ENCODE results near the gene GALNT2.

The GALNT2 gene

GRCh38 chr1:230070321-230071208 lies 3.5 kb downstream of the GALNT2 start:
- in situ Hi-C loops (cut with HindIII; ENCODE audit: low sequenced_read_pairs) = no loop called here

GRCh38 chr1:230071316-230071715 lies 4.3 kb downstream of the GALNT2 start:
- in situ Hi-C loops (cut with HindIII; ENCODE audit: low sequenced_read_pairs) = no loop called here

- in situ Hi-C loops (cut with HindIII; ENCODE audit: low sequenced_read_pairs) = no loop called here
These were observed 5.3 kb downstream of the GALNT2 start for GRCh38 chr1:230072296-230072695.

GRCh38 chr1:230072866-230073265 lies 5.8 kb downstream of the GALNT2 start:
- in situ Hi-C loops (cut with HindIII; ENCODE audit: low sequenced_read_pairs) = no loop called here

GRCh38 chr1:230073371-230074035 lies 6.5 kb downstream of the GALNT2 start:
- in situ Hi-C loops (cut with HindIII; ENCODE audit: low sequenced_read_pairs) = no loop called here

GRCh38 chr1:230074270-230074669 lies 7.2 kb downstream of the GALNT2 start:
- in situ Hi-C loops (cut with HindIII; ENCODE audit: low sequenced_read_pairs) = no loop called here

- in situ Hi-C loops (cut with HindIII; ENCODE audit: low sequenced_read_pairs) = no loop called here
These were observed 7.7 kb downstream of the GALNT2 start for GRCh38 chr1:230074762-230075161.

GRCh38 chr1:230076121-230076520 lies 9.1 kb downstream of the GALNT2 start:
- in situ Hi-C loops (cut with HindIII; ENCODE audit: low sequenced_read_pairs) = no loop called here

GRCh38 chr1:230077011-230077410 lies 10.0 kb downstream of the GALNT2 start:
- in situ Hi-C loops (cut with HindIII; ENCODE audit: low sequenced_read_pairs) = no loop called here

GRCh38 chr1:230077436-230078213 lies 10.6 kb downstream of the GALNT2 start:
- in situ Hi-C loops (cut with HindIII; ENCODE audit: low sequenced_read_pairs) = no loop called here

- in situ Hi-C loops (cut with HindIII; ENCODE audit: low sequenced_read_pairs) = no loop called here
These were observed 12.4 kb downstream of the GALNT2 start for GRCh38 chr1:230079199-230080024.

- in situ Hi-C loops (cut with HindIII; ENCODE audit: low sequenced_read_pairs) = no loop called here
These were observed 13.8 kb downstream of the GALNT2 start for GRCh38 chr1:230080822-230081221.

- in situ Hi-C loops (cut with HindIII; ENCODE audit: low sequenced_read_pairs) = no loop called here
These were observed 14.7 kb downstream of the GALNT2 start for GRCh38 chr1:230081751-230082150.

- in situ Hi-C loops (cut with HindIII; ENCODE audit: low sequenced_read_pairs) = no loop called here
These were observed 15.2 kb downstream of the GALNT2 start for GRCh38 chr1:230082211-230082610.

GRCh38 chr1:230083053-230083452 lies 16.0 kb downstream of the GALNT2 start:
- in situ Hi-C loops (cut with HindIII; ENCODE audit: low sequenced_read_pairs) = no loop called here

- in situ Hi-C loops (cut with HindIII; ENCODE audit: low sequenced_read_pairs) = no loop called here
These were observed 16.8 kb downstream of the GALNT2 start for GRCh38 chr1:230083746-230084407.

- in situ Hi-C loops (cut with HindIII; ENCODE audit: low sequenced_read_pairs) = no loop called here
These were observed 17.6 kb downstream of the GALNT2 start for GRCh38 chr1:230084408-230085177.

- in situ Hi-C loops (cut with HindIII; ENCODE audit: low sequenced_read_pairs) = no loop called here
These were observed 18.1 kb downstream of the GALNT2 start for GRCh38 chr1:230085178-230085515.

GRCh38 chr1:230086151-230086550 lies 19.1 kb downstream of the GALNT2 start:
- in situ Hi-C loops (cut with HindIII; ENCODE audit: low sequenced_read_pairs) = no loop called here

Measured in endothelial cell of hepatic sinusoid (primary cell).